HG03354 (cell line): ENCODE measurements around the gene TNNT3.

ENCODE experiments used
- ATAC-seq: cut with Tn5 transposase; IDR thresholded peaks from one replicate; pipeline ENCODE4 v1.9.1; 2021; ENCODE audit warnings: mild to moderate bottlenecking; ENCODE audit not compliant: unreplicated experiment, poor library complexity, severe bottlenecking

TNNT3 gene

GRCh38 chr11:1920128-1920908 lies 815 bp downstream of the TNNT3 start:
- no peak for ATAC-seq

DNA sequence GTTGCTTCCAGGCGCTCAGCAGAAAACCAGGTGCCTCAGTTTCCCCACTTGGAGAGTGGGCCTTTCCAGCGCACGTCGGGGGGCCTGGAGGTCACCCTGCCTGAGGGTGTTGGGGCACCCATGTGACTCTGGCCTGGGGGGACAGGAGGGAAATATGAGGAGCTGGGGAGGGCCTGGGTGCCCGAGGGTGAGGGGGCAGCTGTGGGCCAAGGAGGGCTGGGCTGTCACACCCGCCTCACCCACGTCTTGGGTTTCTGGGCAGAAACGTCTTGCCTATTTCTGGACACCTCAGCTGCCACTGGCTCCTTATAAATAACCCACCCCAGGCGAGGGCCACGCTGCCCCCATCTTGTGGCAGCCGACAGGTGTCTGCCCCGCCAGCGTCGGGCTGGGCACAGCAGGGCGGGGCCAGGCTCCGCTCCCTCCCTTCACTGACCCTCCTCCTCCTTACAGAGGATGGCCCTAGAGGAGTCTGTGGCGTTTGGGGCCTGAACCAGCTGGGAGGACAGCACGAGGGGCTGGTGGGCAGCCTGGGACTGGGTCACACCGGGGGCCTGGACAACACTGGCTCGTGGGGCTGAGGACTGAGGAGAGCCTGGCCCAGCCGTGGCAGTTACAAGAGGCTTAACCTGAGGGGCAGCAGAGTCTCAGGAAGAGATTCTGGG lies 1.5 kb downstream of the TNNT3 start:
- ATAC-seq: no peak

- no peak for ATAC-seq
Measured at GRCh38 chr11:1921574-1922141, 2.2 kb downstream of the TNNT3 start.

DNA sequence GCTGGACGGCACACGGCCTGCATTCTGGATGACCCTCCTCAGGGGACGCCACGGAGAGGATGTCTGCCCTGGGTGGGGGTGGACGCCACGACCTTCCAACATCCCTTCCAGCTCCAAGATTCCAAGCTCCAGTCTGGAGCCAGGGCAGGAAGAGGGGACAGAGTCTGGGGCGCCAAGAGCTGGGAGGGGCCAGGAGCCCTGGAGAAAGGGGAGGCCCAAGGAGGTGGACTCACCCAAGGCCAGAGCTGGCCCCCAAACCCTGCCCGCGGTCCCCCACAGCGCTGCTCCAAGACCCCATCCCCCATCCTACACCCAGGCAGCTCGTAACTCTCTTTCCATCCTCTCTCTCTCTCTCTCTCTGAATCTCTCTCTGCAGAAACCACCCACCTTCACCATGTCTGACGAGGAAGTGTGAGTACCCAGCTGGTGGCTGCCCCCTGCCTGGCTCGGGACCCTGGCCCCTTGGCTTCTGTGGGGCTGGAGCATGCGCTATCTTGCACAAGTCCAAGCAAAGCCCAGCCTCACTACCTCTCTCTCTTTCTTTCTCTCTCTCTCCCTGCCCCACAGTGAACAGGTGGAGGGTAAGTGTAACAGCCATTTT lies 3.1 kb downstream of the TNNT3 start:
- ATAC-seq: no peak

DNA sequence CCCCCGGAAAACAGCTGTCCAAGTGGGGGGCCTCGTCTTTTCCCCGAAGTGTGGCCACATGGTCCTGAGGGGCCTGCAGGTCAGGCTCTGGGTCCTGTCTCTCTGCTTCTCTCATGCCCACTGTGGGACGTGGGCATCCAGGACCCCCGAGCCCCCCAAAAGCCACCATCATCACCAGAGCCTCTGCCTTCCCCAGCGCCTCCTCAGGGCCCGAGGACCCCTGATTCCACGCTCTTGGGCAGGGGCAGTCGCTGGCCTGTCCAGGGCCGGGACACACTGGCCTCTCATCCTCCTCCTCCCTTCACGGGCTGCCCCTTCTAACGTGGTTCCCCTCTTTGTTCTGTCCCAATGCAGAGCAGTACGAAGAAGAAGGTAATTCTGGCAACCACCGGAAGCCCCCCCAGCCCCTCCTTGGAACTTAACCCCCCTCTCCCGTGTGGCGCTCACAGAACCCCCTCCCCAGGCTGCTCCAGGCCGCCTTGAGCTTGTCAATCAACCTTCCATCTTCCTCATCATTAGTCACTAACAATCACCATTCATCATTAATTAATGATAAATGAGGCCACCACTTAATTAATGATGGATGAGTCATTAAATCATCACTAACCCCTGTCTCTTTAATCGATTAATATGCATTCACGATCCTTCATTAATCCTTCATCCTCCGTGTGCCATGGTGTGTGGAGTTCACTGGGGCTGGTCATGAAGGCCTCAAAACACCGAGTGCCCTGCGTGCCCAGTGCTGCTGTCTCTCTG lies 3.9 kb downstream of the TNNT3 start:
- ATAC-seq: no peak

DNA sequence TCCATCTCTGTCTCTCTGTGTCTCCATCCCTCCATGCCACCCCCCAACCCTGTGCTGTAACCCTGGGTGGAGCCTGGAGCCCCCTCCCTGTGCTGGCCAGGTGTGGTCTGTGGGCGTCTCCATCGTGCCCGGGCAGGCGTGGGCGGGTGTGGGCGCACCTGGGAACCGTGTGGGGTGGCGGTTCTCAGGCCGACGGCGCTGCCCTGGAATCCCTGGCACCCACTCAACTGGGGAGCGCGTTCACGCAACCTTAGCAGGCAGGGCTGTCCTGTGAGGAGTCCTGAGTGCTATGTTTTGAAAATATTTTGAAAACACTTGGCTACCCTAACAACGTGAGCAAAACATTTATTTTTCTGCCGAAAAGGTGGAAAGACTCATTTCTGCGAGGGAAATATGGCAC lies 4.7 kb downstream of the TNNT3 start:
- no peak for ATAC-seq

- no peak for ATAC-seq
Measured at GRCh38 chr11:1924646-1925372, 5.3 kb downstream of the TNNT3 start.

DNA sequence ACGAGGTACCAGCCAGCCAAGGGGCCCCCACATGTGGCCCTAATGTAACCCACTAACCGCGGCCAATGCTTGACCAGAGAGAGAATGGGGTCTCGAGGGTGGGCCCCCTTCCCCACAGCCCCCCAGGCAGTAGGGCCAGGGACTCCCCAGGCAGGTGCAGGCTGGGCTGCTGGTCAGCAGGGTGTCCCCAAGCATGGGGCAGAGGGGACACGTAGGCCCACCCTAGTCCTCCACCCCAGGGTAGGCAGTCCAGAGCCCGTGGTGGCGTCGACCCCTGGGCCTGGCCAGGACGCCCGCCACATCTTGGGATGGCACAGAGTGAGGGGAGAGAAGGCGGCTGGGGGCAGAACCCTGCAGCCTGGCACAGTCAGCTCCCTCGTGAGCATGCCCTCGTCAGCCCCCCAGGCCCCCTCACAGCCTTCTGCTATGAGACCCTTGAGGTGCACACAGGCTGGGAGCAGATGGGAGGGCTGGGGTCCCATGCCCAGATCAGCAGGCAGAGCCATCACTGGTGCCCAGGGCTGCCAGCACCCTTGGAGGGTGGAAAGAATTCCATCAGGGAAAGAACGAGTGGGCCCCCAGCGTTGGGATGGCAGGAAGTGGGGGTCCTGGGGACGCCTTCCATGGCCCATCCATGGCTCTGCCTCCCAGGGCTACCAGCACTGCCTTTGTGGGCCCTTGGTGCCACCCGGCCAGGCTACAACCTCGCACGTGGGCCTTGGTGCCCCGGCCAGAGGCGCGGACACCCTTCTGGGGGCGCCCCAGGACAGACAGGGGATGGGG lies 6.1 kb downstream of the TNNT3 start:
- ATAC-seq: no peak

DNA sequence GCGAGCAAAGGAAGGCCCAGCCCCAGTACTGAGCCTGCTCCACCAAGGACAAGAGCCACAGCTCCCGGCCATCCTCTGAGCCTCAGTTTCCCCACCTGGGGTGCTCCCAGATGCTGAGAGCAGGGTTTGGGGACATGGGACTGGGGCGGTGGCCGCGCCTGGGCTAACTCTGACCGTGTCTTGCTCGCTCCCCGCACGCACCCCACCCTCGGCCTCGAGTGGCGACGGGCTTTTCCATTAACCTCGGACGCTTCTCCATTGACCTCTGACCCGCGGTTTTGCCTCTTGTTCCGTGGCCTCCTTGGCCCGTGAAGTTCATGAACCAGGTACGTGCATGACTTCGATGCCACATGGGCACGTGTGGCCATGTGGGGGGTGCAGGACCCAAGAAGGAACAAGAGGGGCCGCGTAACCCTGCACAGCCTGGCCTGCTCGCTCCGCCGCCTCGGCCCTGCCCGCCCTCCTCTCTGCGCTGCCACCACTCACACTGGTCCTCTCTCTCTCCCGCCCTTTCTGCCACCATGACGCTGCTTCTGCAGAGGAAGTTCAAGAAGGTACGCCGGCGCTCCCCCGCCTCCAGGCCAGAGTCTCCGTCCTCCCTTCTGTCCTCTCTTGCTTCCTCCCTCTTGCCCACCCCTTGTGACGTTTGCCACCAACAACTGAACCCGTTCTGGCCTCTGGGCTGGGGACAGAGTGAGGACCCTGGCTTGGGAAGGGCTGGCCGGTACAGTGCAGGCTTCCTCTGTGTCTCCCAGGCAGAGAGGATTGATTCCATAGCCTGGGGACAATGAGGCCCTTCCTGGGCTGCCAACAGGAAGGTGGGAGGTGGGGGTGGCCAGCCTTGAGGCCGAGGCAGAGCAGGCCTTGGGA lies 6.9 kb downstream of the TNNT3 start:
- ATAC-seq: no peak

- no peak for ATAC-seq
Measured at GRCh38 chr11:1927026-1927847, 7.7 kb downstream of the TNNT3 start.

DNA sequence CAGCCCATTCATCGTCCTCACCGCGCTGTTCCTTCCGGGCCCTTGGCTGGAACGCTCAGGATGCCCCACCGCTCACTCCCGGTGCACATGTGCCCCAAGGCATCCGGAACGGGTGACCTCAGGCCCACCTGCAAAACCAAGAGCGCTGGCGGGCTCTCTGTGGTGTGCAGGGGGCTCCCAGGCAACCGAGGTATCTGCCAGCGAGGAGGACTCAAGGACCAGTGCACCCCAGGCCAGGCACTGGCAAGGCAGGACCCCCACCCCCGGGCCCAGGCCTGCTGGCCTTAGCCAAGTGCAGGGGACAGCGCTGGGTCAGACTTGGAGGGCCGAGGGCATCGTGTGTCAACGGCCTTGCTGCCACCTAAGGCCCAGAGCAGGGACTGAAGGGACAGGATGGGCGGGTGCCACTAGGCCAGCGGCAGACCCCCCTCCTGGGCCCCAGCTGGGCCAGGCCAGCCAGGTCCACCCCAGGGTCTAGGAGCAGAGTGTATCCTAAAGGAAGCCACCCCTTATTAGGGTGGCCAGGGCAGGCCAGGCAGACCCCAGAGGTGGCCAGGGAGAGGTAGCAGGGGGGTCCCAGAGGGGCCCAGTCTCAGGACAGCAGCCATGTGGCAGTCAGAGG lies 8.5 kb downstream of the TNNT3 start:
- no peak for ATAC-seq

- no peak for ATAC-seq
Measured at GRCh38 chr11:1928470-1928890, 9.0 kb downstream of the TNNT3 start.

GRCh38 chr11:1928891-1929541 lies 9.5 kb downstream of the TNNT3 start:
- no peak for ATAC-seq

GRCh38 chr11:1929621-1930461 lies 10.3 kb downstream of the TNNT3 start:
- ATAC-seq: no peak

- ATAC-seq: no peak
Measured at GRCh38 chr11:1930462-1930830, 10.9 kb downstream of the TNNT3 start.
